Esophagus (tissue), 2 donors: Measurements from ENCODE around the gene RIN3. TPM values are rescaled to one million over a fixed set of nuclear protein-coding genes. Genes with fewer than 3 reads are reported as not detected.

Experiments used
- H3K27ac ChIP-seq, 2 donors: one replicate each; pipeline ENCODE4 v1.5.1; 2013; ENCODE audit warnings: low read depth in 2 of 2, mild to moderate bottlenecking in 2 of 2, inconsistent platforms in 1 of 2, low read length in 1 of 2, moderate library complexity in 1 of 2
- H3K27me3 ChIP-seq, 2 donors: one replicate each; pipeline ENCODE4 v1.6.1; 2013; ENCODE audit warnings: low read length in 2 of 2, control low read depth in 1 of 2, mild to moderate bottlenecking in 1 of 2; ENCODE audit not compliant: insufficient read depth in 2 of 2, control insufficient read depth in 1 of 2
- H3K36me3 ChIP-seq, 2 donors: one replicate each; pipeline ENCODE4 v1.6.1; 2013; ENCODE audit warnings: low read length in 1 of 2; ENCODE audit not compliant: control insufficient read depth in 2 of 2, insufficient read depth in 2 of 2
- H3K4me1 ChIP-seq, 2 donors: one replicate each; pipeline ENCODE4 v1.6.1; 2013; ENCODE audit warnings: low read length in 1 of 2; ENCODE audit not compliant: control insufficient read depth in 2 of 2, insufficient read depth in 2 of 2
- H3K4me3 ChIP-seq, 2 donors: one replicate each; pipeline ENCODE4 v1.5.1; 2013; ENCODE audit warnings: low read length in 2 of 2, mild to moderate bottlenecking in 2 of 2, low read depth in 1 of 2, moderate library complexity in 1 of 2
- H3K9me3 ChIP-seq, 2 donors: one replicate each; pipeline ENCODE4 v1.6.1; 2013; ENCODE audit warnings: mild to moderate bottlenecking in 2 of 2, low read depth in 1 of 2, low read length in 1 of 2, moderate library complexity in 1 of 2; ENCODE audit not compliant: control insufficient read depth in 2 of 2, insufficient read depth in 1 of 2
- WGBS, 2 donors: extraction: QIAGEN DNeasy Blood & Tissue Kit; methylation state at CpG; one replicate each; pipeline ENCODE4 v1.1.7; 2013; 5-methylcytosine and 5-hydroxymethylcytosine counted together
- polyA plus RNA-seq, 2 donors: library from polyadenylated mRNA; stranded (reverse); fragments of 200-250 nt; gene quantifications; one replicate each; pipeline ENCODE4 v1.2.3, GENCODE V29; 2013
- donor health status: healthy with polysubstance abuse.
- donor health status: Bipolar disorder and iron deficiency.

RIN3 gene
- polyA plus RNA-seq, 2 donors, result 4.8 to 7.3 TPM

- H3K36me3 ChIP-seq, result no peaks in the 10 kb centered on the region
- H3K27ac ChIP-seq, result no peak overlapping the region
- H3K4me3 ChIP-seq, result no peak overlapping the region
- WGBS, 2 donors, result 74% methylated on average over 5 of the region's 5 CpGs
- peaks cover 0 to 2% of the 10 kb centered on the region in 2 donors for H3K9me3 ChIP-seq
- H3K27me3 ChIP-seq, result no peaks in the 10 kb centered on the region
- H3K4me1 ChIP-seq, result peaks cover 0 to 15% of the 10 kb centered on the region in 2 donors
These were observed 2.2 kb downstream of the RIN3 start for GRCh38 chr14:92515546-92516343.

GRCh38 chr14:92516344-92516965, 2.9 kb downstream of the RIN3 start:
- no peak overlapping the region for H3K27ac ChIP-seq
- H3K9me3 ChIP-seq, result peaks cover 0 to 2% of the 10 kb centered on the region in 2 donors
- 79 to 86% methylated on average over 4 of the region's 4 CpGs for WGBS, 2 donors
- H3K36me3 ChIP-seq, result no peaks in the 10 kb centered on the region
- no peaks in the 10 kb centered on the region for H3K27me3 ChIP-seq
- H3K4me3 ChIP-seq, result no peak overlapping the region
- peaks cover 0 to 14% of the 10 kb centered on the region in 2 donors for H3K4me1 ChIP-seq

GRCh38 chr14:92516966-92517506, 3.5 kb downstream of the RIN3 start:
- H3K9me3 ChIP-seq, result peaks cover 0 to 2% of the 10 kb centered on the region in 2 donors
- no peak overlapping the region for H3K4me3 ChIP-seq
- peaks cover 3 to 12% of the 10 kb centered on the region in 2 donors for H3K4me1 ChIP-seq
- no peaks in the 10 kb centered on the region for H3K36me3 ChIP-seq
- WGBS, 2 donors, result 79 to 88% methylated on average over 5 of the region's 5 CpGs
- H3K27ac ChIP-seq, result no peak overlapping the region
- H3K27me3 ChIP-seq, result no peaks in the 10 kb centered on the region

- Histone ChIP-seq H3K4me1 (peaks cover 3 to 12% of the 10 kb centered on the region in 2 donors), H3K27ac (no peak overlapping the region), H3K36me3 (no peaks in the 10 kb centered on the region), H3K9me3 (peaks cover 0 to 2% of the 10 kb centered on the region in 2 donors), H3K27me3 (no peaks in the 10 kb centered on the region), H3K4me3 (no peak overlapping the region)
- 75 to 77% methylated on average over 2 of the region's 2 CpGs for WGBS, 2 donors
These were observed 4.2 kb downstream of the RIN3 start for GRCh38 chr14:92517761-92518160.

- Histone ChIP-seq H3K9me3 (no peaks in the 10 kb centered on the region), H3K4me3 (no peak overlapping the region), H3K27me3 (no peaks in the 10 kb centered on the region), H3K27ac (peak overlapping the region in 1 of 2 donors; percentile 61), H3K36me3 (no peaks in the 10 kb centered on the region), H3K4me1 (peaks cover 3 to 7% of the 10 kb centered on the region in 2 donors)
- 86 to 89% methylated on average over 18 to 20 of the region's 20 CpGs for WGBS, 2 donors
These were observed 5.9 kb downstream of the RIN3 start for GRCh38 chr14:92519246-92520101.

- Histone ChIP-seq H3K27me3 (no peaks in the 10 kb centered on the region), H3K9me3 (no peaks in the 10 kb centered on the region), H3K4me3 (no peak overlapping the region), H3K4me1 (peaks cover 3 to 15% of the 10 kb centered on the region in 2 donors), H3K36me3 (no peaks in the 10 kb centered on the region), H3K27ac (no peak overlapping the region)
- 81 to 86% methylated on average over 17 of the region's 17 CpGs for WGBS, 2 donors
These were observed 6.8 kb downstream of the RIN3 start for GRCh38 chr14:92520102-92521057.

- no peaks in the 10 kb centered on the region for H3K36me3 ChIP-seq
- peaks cover 3 to 18% of the 10 kb centered on the region in 2 donors for H3K4me1 ChIP-seq
- 89 to 95% methylated on average over 2 of the region's 2 CpGs for WGBS, 2 donors
These were observed 7.5 kb downstream of the RIN3 start for GRCh38 chr14:92521058-92521415.

GRCh38 chr14:92523752-92524151, 10.2 kb downstream of the RIN3 start:
- H3K27ac ChIP-seq, result peak overlapping the region in 1 of 2 donors; percentile 15
- peaks cover 5 to 18% of the 10 kb centered on the region in 2 donors for H3K4me1 ChIP-seq
- H3K4me3 ChIP-seq, result no peak overlapping the region
- no peaks in the 10 kb centered on the region for H3K27me3 ChIP-seq
- WGBS, 2 donors, result 86 to 89% methylated on average over 6 of the region's 6 CpGs
- no peaks in the 10 kb centered on the region for H3K36me3 ChIP-seq
- H3K9me3 ChIP-seq, result no peaks in the 10 kb centered on the region

More at GRCh38 chr14:92521058-92521415, 7.5 kb downstream of the RIN3 start:
- H3K9me3 ChIP-seq, result no peaks in the 10 kb centered on the region
- no peaks in the 10 kb centered on the region for H3K27me3 ChIP-seq
- no peak overlapping the region for H3K27ac ChIP-seq
- no peak overlapping the region for H3K4me3 ChIP-seq
